GM18505 (cell line): Measurements from ENCODE around the gene STOM.

Experiments
- ATAC-seq: cut with Tn5 transposase; IDR thresholded peaks from one replicate; pipeline ENCODE4 v1.9.1; 2021; ENCODE audit not compliant: unreplicated experiment
- POLR2A ChIP-seq: IDR thresholded peaks from 4 replicates; pipeline ENCODE4 v1.6.1; 2011; ENCODE audit warnings: borderline replicate concordance; ENCODE audit not compliant: insufficient read depth, insufficient read length; ENCODE audit errors: extremely low read depth

The STOM gene

DNA sequence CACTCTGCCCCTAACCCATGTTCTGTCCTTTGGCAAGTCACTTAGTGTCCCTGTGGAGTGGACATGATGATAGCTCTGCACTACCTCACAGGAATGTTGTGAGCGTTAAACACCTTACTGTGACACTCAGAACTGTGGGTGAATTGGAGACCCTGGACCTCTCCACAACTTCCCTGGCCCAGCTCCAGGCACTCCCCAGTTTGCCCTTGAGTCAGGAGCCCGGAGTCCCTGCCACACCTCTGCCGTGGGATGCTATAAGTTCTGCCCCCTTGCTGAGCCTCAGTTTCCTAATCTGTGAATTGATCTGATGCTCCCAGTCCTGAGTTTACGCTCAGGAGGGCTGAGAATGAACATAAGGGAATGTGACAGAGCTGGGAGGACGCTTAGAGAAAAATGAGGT, 67.7 kb downstream of the STOM start:
- no peak for TF ChIP-seq POLR2A

DNA sequence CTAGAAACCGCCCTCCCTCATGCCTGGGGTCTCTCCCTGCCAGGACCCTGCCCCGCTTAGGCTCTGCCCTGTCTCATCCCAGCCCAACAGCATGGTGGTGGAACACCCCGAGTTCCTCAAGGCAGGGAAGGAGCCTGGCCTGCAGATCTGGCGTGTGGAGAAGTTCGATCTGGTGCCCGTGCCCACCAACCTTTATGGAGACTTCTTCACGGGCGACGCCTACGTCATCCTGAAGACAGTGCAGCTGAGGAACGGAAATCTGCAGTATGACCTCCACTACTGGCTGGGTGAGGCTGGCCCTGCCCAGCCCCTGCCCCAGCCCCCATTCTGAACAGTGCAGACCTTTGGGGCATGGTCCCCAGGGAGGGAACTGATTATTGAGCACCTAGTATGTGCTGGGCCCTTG, 68.2 kb downstream of the STOM start:
- ATAC-seq = no peak
- TF ChIP-seq POLR2A = no peak

More for the DNA sequence above, 67.7 kb downstream of the STOM start:
- no peak for ATAC-seq

DNA sequence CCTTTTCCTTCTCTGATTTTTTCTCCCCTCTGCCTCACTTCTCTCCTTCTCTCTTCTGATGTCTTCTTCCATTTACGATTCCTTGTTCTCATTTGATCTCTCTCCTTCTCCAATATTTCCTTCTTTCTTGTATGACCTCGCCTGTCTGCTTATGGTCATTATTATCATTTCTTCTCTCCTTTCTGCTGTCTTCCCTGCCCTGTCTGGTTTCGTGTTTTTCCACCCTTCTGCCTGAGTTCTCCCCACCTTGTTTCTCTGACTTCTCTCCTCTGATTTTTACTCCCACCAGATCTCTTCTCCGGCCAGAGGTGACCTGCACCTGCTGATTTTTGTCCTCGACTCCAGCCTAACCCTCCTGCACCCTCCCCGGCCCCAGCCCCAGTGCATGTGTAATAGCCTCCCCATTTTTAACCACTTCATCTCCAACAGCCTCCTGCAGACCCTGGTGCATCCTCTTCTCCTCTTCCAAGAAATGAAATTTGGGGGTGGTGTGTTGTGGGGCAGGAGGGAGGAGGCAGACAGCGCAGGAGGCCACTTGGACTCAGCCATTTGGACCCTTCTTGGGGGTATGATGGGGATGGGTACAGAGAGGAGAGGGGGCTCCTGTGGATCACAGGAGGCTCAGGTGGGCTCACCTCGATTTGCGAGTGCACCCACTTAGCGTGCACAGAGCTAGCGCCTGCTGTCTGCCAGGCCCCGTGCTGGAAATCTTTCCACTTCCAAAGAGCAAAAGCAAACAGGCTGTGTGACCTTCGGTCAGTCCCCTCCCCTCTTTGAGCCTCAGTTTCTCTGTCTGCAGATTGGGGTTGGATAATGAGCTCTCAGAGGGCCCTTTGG, 69.5 kb downstream of the STOM start:
- ATAC-seq = no peak
- TF ChIP-seq POLR2A = no peak

DNA sequence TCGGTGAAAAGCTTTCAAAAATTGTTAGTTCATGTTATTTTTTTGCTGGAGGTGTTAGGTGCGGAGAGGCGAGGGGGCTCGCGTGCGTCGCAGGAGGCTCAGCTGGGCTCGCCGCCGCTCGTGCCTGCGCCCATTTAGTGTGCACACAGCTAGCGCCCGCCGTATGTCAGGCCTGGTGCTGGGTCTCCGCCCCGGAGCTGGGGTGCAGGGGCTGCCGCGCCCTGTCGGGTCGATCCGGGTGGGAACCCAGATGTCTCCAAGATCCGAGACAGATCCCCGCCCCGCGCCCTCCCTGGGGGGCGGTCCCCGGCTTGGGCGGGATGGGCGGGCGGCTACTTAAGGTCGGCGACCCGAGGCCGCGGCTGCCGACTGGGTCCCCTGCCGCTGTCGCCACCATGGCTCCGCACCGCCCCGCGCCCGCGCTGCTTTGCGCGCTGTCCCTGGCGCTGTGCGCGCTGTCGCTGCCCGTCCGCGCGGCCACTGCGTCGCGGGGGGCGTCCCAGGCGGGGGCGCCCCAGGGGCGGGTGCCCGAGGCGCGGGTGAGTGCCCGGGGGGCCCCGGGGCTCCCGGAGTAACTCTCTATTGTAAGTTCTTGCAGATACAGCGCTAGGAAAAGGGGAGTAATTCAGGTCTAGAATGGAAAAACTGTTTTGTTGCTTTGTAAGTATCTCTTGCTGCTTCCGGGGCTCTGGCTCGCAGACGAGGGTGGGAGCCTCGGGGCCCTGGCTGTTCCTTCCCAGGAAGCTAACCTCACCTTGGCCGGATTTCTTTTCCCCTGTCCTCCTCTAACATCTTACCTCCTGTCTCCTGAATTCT, 70.4 kb downstream of the STOM start:
- ATAC-seq = peak; percentile 44
- no peak for TF ChIP-seq POLR2A

DNA sequence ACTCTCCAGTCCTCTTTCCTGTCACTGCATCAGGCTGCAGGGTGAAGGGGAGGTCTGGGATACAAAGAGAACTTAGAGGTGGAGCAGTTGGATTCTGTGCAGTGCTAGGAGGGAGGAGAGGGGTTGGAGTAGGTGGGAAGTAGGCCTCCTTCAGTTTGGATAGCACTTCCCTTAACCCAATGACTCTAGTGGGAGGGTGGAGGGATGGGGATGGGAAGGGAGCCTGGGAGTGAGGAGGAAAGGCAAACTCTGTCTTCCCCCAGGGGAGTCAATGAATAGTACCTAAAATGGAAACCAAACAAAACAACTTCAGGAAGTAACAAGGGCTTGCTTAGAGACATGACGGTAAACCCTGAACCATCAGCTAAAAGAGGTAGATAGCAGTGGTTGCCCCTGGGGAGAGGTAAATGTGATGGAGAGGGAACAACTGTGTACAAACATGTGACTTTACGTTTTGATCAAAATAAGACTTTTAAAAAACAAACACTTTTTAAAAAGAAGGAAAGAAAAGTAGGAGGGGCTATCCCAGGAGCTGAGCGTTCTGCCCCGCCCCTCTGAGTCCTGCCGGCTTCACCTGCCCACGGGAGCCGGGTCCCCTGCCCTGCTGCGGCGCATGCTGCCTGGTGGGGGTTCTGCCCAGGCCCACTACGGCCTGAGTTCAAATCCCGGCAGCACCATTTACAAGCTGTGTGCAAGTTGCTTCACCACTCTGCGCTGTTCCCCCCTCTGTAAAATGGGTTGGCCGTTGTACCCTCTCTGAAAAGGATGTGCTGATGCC, 71.2 kb downstream of the STOM start:
- ATAC-seq = no peak
- no peak for TF ChIP-seq POLR2A

DNA sequence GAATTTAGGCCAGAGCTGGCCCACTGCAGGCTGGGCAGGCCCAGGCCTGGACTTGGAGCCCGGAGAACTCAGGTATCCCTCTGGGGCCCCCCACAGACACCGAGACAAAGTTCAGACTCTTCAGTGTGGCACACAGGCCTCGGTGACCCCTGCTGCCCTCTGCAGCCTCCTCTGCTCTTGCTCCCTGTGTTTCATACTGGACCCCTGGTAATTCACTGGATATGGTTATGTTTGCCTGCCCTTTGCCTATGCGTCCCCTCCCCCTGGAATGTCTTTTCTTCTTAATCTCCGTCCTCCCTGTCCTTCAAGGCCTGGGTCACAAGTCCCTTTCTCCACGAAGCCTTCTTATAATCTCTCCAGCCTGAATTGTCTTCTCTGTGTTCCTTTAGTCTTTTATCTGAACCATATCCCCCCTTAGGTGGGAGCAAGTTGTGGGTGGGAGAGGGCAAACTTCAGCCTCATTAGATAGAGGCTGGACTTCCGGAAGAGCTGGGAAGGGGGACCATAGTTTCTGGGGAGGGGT, 72.0 kb downstream of the STOM start:
- no peak for ATAC-seq

DNA sequence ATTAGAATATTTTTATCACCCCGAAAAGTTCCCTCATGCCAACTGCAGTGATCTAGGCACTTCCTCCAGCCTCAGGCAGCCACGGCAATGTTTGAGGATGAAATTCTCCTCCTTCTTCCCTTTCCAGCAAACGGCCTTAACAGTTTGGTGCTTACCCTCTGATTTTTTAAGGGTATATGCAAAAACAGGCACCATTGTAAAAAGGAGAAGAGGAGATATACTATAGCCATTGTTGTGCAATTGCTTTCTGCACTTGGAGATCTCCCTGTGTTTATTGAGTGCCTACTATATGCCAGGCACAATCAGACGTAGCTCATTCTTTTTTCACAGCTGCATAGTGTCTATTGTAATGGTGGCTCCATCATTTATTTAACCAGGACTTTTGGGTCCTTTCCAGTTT, 72.7 kb downstream of the STOM start:
- TF ChIP-seq POLR2A = no peak
- no peak for ATAC-seq

More for the DNA sequence above, 72.0 kb downstream of the STOM start:
- TF ChIP-seq POLR2A = no peak

DNA sequence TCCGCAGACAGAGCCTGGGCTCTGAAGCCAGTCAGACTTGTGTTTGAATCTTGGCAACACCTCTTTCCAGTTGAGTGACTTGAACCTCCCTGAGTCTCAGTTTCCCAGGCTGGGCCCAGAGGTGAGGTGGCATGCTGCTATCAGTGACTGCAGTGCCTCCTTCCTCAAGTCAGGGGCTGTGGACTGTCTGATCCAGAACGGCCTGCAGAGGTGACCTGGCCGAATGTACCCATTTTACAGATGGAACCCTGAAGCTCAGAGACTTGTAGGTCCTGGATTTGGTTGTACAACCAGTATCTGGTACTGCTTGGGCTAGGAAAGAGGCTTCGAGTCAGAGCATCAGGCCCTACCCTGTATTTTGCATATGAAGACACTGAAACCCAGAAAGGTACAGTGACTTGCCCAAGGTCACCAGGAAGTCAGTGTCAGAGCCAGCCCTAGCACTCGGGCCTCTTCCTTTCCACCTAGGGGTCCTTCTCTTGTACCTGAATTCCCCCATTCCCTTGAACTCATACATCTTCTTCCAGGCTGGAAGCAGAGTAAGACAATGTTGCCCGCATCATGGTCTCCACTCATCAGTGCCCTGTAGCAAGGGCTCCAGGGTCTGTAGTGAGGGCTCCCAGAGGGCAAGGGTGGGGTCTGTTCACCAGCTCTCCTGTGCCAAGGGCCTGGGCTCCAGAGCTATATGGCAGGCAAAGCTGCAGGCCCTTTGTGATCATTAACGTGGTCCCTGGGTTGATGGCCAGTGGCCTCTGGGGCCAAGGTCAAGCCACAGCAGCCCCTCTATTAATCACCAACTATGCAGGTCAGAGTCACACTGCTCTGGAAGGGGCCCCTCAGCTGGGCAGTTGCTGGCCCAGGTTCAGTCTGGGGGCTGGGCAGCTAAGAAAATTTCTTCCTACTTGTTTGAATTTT, 73.6 kb downstream of the STOM start:
- no peak for TF ChIP-seq POLR2A
- ATAC-seq = no peak

DNA sequence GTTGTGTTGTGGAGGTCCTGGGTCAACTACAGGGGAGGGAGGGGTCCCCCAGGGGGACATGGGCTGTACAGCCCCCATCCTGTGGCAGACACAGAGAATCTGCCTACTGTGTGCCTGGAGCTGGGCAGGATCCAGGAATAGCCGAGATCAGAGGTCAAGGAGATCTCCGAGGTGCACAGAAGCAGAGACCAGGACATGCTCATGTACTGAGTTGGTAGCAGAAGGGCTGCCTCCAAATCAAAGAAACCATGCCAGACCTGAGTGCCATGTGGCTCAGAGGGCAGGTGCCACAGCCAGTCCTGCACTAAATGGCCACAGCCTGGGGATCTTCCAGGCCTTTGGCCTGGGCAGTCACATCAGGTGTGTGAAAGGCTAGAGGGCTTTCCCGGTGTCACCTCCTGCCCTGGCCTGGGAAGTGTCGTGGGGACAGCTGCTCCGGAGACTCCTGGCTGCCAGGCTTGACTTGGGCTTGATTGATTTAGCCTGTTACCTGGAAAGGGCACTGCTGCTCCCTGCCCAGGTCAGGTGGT, 74.3 kb downstream of the STOM start:
- no peak for ATAC-seq

DNA sequence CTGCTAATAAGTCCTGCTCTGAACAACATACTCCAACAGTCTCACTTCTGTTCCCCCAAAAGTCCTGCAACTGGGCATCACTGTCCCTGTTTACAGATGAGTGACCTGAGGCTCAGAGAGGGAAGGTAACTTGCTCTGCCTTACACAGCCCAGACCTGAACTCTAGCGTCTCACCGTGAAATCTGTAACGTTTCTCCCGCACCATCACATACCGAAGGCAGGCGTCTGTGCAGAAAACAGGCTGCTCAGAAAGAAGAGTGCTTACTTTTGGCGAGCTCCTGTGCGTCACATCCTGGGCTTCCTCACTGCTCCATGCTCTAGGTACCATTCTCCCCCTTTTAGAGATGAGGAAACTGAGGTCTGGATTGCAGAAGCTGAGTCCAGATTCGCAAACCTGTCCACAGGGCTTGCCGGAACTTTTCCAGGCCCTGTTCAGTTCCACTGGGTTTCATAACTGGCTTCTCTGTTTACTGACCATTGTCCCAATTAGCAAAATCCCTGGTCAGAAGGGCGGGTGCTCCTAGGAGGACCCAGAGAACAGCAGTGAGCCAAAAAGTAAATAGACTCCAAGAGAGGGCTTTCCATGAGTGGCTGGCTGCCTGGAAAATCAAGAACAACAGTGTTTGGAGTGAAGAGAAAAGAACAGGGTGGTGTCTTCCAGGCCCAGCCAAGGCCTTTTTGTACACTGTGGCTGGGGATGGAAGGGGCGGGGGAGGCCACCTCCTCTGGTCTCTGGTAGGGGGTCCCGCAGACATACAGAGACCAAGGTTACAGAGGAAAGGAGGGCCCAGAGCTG, 75.0 kb downstream of the STOM start:
- ATAC-seq = no peak
- TF ChIP-seq POLR2A = no peak

More for the DNA sequence above, 74.3 kb downstream of the STOM start:
- TF ChIP-seq POLR2A = no peak

DNA sequence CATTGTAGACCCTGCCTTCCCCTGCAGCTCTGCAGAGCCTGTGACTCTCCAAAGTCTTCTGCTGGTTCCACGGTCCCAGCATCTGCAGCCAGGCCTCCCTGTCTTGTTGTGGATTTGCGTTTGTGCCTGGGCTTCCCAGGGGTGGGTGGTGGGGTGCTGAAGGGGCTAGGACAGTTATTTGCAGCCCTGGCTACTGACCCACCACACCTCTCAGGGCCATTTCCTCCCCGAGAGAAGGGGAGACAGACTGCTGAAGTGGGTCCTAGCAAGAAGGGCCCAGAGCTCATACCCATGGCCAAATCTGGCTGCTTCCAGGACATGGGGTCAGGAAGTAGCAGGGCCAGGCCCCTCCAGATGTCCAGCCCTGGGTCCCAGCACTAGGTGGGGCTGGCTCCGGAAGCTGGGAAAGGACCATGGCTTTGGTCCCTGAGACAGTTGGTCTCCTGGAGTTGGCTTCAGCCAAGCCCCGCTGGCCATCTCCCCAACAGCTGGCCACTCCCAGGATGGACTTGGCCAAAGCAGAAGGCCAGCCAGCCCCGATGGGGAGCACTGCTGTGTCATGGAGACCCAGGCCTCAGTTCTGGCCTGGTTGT, 75.8 kb downstream of the STOM start:
- no peak for TF ChIP-seq POLR2A
- no peak for ATAC-seq
